ENCODE data around the gene TCHH. TPM values are rescaled to one million over a fixed set of nuclear protein-coding genes. Genes with fewer than 3 reads are reported as not detected.

Gene TCHH, protein sequence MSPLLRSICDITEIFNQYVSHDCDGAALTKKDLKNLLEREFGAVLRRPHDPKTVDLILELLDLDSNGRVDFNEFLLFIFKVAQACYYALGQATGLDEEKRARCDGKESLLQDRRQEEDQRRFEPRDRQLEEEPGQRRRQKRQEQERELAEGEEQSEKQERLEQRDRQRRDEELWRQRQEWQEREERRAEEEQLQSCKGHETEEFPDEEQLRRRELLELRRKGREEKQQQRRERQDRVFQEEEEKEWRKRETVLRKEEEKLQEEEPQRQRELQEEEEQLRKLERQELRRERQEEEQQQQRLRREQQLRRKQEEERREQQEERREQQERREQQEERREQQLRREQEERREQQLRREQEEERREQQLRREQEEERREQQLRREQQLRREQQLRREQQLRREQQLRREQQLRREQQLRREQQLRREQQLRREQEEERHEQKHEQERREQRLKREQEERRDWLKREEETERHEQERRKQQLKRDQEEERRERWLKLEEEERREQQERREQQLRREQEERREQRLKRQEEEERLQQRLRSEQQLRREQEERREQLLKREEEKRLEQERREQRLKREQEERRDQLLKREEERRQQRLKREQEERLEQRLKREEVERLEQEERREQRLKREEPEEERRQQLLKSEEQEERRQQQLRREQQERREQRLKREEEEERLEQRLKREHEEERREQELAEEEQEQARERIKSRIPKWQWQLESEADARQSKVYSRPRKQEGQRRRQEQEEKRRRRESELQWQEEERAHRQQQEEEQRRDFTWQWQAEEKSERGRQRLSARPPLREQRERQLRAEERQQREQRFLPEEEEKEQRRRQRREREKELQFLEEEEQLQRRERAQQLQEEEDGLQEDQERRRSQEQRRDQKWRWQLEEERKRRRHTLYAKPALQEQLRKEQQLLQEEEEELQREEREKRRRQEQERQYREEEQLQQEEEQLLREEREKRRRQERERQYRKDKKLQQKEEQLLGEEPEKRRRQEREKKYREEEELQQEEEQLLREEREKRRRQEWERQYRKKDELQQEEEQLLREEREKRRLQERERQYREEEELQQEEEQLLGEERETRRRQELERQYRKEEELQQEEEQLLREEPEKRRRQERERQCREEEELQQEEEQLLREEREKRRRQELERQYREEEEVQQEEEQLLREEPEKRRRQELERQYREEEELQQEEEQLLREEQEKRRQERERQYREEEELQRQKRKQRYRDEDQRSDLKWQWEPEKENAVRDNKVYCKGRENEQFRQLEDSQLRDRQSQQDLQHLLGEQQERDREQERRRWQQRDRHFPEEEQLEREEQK (N-terminal part only)
- under 0.01 TPM in 2 replicates for total RNA-seq

GRCh38 chr1:152115344-152115743, at the start of gene TCHH:
TSS of gene TCHH (minus strand) at chr1:152115444. CDS start at chr1:152114080, 1,364 bp downstream.

DNA sequence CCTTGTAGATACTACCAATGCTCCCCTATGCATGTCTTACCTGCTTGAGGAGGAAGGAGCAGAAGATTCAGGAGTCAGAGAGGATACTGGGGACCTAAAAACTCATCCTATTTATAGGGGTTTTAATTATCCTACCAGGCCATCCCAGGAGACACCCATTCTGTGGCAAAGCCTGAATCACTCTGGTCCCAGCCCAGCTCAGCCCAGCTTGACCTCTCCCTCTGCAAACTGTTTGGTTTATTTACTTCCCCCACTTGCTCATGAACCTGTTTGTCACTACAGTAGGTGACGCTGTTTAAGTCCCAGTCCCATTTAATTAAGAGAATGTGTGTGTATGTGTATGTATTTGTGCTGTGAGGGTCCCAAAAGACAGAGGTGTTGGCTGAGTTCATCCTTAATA, 43.9 kb upstream of the TCHH start, which contains the start of gene RPTN:
Gene RPTN, minus strand, starts transcription at position 85 of the 400 bp plus-strand sequence. CDS start 1,339 bp downstream, outside the sequence.

DNA sequence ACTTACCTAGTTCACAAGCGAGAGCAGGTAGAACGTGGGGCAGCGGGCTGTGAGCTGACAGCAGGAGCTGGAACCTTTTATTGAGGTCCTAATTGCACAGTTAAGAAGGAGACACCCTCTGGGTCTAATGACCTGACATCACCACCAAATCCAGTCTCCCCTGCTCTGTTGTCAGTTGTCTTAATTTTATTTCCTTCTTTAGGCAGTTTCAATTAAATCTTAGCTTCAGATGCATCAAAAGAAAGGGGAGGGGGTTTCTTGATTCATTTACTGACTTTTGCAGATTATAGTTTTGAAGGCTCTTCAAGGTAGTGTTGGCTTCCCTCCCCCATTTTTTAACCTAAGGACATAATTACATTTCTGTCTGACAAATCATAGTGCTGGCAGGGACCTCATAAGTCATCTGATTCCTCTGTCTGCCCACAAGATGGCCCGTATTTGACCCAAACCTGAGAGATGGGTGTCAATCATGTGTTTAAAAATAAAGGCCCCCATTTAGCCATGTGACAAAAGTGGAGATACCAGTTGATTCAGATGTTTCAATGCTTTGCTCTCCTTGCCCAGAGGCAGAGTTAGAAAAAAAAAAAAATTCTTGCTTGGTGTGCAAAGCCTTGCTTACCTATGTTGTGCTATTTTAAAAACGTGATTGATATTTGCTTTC, 26.1 kb downstream of the TCHH start, which contains the start of gene TCHHL1:
Gene TCHHL1, minus strand, starts transcription at position 51 of the 661 bp plus-strand sequence. CDS start 921 bp downstream, outside the sequence.

Small RNAs within 50 kb of the gene (small RNA-seq; reads per million reads assigned to genes)
- gene SPTLC1P4, result not detected

Other genes with a start within 250 kb of the TCHH start
- gene THEM4, start 205.9 kb downstream of the TCHH start, total RNA-seq, result 26.9 and 39.4 TPM in 2 replicates
- 234 and 247 TPM in 2 replicates for gene S100A10, start 121.6 kb downstream of the TCHH start, total RNA-seq
- gene S100A11, start 78.4 kb downstream of the TCHH start, total RNA-seq, result 109 and 145 TPM in 2 replicates
- not detected in 2 replicates for gene TCHHL1, start 26.4 kb downstream of the TCHH start, total RNA-seq
- gene RPTN, start 43.8 kb upstream of the TCHH start, total RNA-seq, result not detected in 2 replicates
- not detected in 2 replicates for gene HRNR, start 108.7 kb upstream of the TCHH start, total RNA-seq
- under 0.01 TPM in 1 of 2 replicates, not detected in the other for gene FLG, start 209.8 kb upstream of the TCHH start, total RNA-seq
- gene FLG2, start 244.6 kb upstream of the TCHH start, total RNA-seq, result not detected in 2 replicates